GM12801 (cell line): ENCODE measurements around the gene ANKRD13B.

Source experiments
- TF ChIP-seq, protein P1 (sequence below): IDR thresholded peaks from one replicate; pipeline ENCODE4 v1.5.1; 2011; ENCODE audit warnings: control low read depth; ENCODE audit not compliant: insufficient read length; ENCODE audit errors: extremely low read depth

The ANKRD13B gene

DNA sequence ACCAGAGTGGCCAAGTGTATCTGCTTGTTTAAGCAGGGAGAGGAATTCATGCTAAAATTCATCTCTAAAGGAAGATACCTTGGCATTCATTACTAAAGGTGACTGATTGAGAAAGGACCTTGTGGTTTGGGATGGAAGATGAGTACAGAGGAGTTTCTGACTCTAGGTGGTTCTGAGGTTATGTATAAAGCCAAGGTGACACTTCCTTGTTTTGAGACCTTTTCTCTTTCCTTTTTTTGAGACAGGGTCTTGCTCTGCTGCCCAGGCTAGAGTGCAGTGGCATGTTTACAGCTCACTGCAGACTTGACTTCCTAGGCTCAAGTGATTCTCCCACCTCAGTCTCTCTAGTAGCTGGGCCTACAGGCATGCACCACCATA, 35.2 kb upstream of the ANKRD13B start:
- TF ChIP-seq, protein P1, sequence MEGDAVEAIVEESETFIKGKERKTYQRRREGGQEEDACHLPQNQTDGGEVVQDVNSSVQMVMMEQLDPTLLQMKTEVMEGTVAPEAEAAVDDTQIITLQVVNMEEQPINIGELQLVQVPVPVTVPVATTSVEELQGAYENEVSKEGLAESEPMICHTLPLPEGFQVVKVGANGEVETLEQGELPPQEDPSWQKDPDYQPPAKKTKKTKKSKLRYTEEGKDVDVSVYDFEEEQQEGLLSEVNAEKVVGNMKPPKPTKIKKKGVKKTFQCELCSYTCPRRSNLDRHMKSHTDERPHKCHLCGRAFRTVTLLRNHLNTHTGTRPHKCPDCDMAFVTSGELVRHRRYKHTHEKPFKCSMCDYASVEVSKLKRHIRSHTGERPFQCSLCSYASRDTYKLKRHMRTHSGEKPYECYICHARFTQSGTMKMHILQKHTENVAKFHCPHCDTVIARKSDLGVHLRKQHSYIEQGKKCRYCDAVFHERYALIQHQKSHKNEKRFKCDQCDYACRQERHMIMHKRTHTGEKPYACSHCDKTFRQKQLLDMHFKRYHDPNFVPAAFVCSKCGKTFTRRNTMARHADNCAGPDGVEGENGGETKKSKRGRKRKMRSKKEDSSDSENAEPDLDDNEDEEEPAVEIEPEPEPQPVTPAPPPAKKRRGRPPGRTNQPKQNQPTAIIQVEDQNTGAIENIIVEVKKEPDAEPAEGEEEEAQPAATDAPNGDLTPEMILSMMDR, result no peak

DNA sequence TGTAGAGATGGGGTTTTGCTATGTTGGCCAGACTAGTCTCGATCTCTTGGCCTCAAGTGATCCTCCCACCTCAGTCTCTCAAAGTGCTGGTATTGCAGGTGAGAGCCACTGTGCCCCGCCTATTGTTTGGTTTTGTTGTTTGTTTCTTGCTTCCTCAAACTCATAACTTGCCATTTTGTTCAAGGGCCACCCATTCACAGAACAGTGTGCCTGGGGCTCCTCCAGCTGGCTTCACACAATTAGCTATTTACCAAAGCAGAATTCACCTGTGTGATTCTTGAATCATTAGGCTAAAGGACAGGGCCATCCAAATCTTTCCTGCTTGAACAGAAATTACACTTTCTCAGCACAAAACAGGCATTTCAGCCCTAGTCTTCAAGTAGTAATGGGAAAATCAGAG, 33.3 kb upstream of the ANKRD13B start:
- TF ChIP-seq, protein P1, result no peak

DNA sequence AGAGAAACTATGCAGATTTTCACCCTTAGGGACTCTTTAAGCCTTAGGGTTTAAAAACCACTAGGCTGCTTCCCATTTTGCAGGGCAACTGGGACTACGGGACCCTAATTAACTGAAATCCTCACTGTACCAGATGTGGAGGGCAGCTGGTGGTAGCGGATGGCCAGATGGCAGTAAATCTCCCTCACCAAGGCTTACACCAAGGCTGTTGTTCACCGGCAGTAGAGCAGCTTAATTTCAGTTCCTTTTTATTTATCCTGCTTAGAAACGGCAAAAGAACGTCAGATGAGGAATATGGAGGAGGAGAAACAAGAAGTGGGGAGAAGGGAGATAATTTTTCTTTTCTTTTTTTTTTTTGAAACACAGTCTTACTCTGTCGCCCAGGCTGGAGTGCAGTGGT, 32.6 kb upstream of the ANKRD13B start:
- TF ChIP-seq, protein P1, result no peak

DNA sequence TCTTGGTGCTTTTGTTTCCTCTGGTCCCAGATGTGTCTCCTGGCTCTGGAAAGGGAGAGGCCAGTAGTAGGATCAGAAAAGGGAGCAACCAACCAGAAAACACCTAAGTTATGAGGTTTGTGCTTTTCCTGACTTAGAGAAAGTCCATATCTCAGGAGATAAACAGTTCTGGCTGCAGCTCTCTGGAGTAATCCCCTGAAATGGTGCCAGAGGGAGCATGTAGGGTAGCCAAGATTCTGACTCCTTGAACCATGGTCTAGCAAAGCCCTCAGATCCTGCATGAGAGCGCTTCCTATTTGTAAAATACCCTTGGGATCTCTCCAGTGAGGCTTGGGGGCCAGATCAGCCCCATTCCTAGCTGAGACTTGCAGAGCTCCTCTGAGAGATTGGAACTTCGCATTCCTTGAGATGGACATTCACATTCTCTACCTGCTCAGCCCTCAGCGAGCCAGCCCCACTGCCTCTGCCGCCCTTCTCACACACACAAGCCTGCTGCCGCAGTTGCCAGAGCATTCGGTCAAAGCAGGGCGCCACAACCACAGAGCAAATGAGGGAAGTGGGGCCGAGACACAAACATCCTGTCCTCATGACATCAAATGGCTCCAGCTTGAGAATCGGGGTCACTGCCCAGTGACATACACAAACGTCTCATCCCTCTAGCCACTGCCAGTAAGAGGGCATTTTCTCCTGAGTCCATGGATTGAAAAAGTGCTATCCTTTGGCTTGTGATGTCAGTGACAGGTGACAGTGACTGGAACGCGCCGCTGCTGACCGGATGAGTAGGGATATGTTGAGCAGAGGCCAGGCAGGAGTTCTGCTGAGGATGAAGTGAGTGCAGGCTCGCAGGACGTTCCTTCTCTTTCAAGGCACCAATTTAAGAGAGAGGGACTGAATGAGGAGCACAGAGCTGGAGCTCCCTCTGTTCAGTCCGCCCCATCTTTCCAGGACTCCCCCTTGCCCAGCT, 31.1 kb upstream of the ANKRD13B start:
- TF ChIP-seq, protein P1, result no peak

DNA sequence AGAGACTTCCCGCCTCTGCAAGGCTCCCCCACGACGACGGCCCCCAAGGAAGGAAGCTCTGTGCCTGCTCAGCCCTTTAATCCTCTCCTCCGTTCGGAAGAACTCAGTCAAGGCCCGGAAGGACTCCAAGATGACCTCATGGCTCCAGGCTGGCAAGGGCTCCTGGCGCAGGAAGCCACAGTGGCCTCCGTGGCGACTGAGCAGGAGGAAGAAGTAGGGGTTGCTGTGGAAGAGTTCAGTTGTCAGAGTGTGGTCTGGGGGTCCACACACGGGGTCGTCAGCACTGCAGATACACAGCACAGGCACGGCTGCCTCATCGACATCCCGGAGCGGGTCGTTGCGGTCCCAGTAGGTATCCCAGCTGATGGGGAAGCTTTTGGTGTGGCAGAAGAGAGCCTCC, 30.3 kb upstream of the ANKRD13B start:
- TF ChIP-seq, protein P1, result no peak

DNA sequence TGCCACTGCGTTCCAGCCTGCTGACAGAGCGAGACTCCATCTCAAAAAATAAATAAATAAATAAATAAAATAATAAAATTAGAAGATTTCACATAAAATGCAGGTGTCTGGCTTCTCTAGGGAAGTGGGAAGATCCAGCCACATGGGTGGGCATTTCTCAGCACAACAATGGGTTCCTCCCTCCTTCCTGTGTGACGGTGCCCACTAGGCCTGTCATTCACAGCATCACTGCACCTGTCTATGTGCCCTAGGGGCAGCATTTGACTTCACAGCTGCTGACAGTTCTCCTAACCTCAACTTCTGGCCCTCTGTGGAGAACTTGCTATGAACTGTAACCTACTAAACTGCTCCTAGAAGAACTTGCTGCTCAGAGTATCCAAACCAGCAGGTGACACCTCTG, 29.1 kb upstream of the ANKRD13B start:
- TF ChIP-seq, protein P1, result no peak

DNA sequence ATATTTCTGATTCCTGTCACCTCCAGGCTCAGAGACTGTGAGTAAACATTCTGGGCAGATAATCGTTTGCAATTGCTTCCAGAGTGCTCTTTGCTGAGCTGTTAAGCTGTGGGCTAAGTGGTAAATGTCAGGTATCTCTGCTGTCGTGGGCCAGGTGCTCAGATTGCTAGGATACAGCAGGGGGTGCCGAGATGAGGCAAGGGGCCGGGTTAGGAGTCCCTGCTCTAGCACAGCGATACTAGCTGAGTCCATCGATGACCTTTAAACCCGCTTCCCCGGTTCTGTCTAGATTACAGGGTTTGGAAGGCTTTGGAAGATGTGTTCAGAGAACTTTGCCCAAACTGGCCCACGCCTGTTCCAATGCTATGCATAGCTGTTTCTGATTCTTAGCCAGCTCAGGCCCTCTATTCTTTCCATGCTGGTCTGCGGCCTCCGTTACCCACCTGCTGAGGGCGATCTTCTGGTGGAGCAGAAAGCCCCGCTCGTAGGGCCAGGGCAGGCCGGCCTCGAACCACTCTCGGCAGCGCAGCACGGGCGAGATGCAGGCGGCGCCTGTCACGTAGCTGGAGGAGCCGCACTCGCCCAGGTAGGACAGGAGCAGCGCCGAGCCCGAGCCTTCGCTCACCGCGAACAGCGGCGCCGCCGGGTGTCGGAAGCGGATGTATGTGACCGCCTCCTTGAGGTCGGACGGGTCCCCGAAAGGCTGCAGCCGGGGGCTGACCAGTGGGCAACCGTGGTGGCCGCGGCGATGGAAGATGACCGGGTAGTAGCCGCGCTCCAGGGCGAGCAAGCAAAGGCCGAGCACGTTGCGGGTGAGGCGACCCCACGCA, 27.1 kb upstream of the ANKRD13B start:
- TF ChIP-seq, protein P1, result no peak
